Right lobe of liver (tissue), 6 donors: ENCODE results near the gene GEMIN4. TPM values are rescaled to one million over a fixed set of nuclear protein-coding genes. Genes with fewer than 3 reads are reported as not detected.
"Not testable (repeated sequence)": the region's sequence is repeated elsewhere in the genome, so short reads cannot be mapped to it uniquely, and the experiment has no call there.

Experiments
- ATAC-seq, 4 donors: fragments of 200-7000 bp; cut with Tn5 transposase; one replicate each; pipeline ENCODE4 v1.9.1; 2020; ENCODE audit warnings: mild to moderate bottlenecking in 4 of 4, moderate library complexity in 4 of 4
- DNase-seq, 3 donors: peaks; one replicate each; pipeline ENCODE4 v3.0.0-alpha.2; 2020
- H3K27ac ChIP-seq, 3 donors: fragments of 200-600 bp; one replicate each; pipeline ENCODE4 v1.8.0; 2022
- H3K27me3 ChIP-seq, 2 donors: fragments of 200-600 bp; one replicate each; pipeline ENCODE4 v1.8.0; 2022
- H3K36me3 ChIP-seq, 4 donors: fragments of 200-600 bp; sonication (generic) in 1 of 4; one replicate each; pipeline versions ENCODE4 v1.5.1 to v1.8.0; 2017 to 2022; ENCODE audit warnings: control low read depth in 1 of 4
- H3K4me1 ChIP-seq, 4 donors: fragments of 200-600 bp; sonication (generic) in 1 of 4; one replicate each; pipeline versions ENCODE4 v1.5.1 to v1.8.0; 2017 to 2022; ENCODE audit warnings: control low read depth in 1 of 4
- H3K4me3 ChIP-seq, 3 donors: fragments of 200-600 bp; one replicate each; pipeline ENCODE4 v1.8.0; 2022
- H3K9me3 ChIP-seq, 4 donors: fragments of 200-600 bp; sonication (generic) in 1 of 4; one replicate each; pipeline versions ENCODE4 v1.5.1 to v1.8.0; 2017 to 2022; ENCODE audit warnings: control low read depth in 1 of 4
- POLR2A ChIP-seq: fragments of 450-650 bp; IDR thresholded peaks from one replicate; pipeline ENCODE4 v1.6.1; 2017; ENCODE audit warnings: antibody characterized with exemption, mild to moderate bottlenecking
- WGBS: methylation state at CpG from one replicate; pipeline ENCODE4 v1.1.6; 2018; ENCODE audit warnings: low coverage, low lambda C conversion rate; ENCODE audit not compliant: insufficient coverage; ENCODE audit errors: missing lambda C conversion rate; 5-methylcytosine and 5-hydroxymethylcytosine counted together
- intact Hi-C, 2 donors: fragments of 100-400 bp; cut with DNase I; formaldehyde crosslinking; loops; one replicate each; pipeline versions ENCODE4 v1.11.2 to v1.14.1; 2022
- total RNA-seq, 6 experiments: library from RNA; depleted of rRNA in 2 of 6; stranded (reverse); fragments of >200 nt in 2 of 6; fragmentation: NEBNext Ultra II Directional in 3 of 6; extraction: Animal tissue kit (Norgen Biotek cat#: 25700) in 3 of 6; gene quantifications; one replicate each; pipeline versions ENCODE4 v1.1.0 to v1.2.4, GENCODE V29; 2016 to 2023
- TF ChIP-seq, protein P1 (sequence below), 4 donors: fragments of 200-600 bp in 3 of 4; fragments of 450-650 bp in 1 of 4; IDR thresholded peaks; one replicate each; pipeline versions ENCODE4 v1.5.1 to v1.8.0; 2016 to 2022; ENCODE audit warnings: antibody characterized with exemption in 4 of 4, mild to moderate bottlenecking in 2 of 4
- donor health status: DM: no; HTN: yes; CAD: no.
- donor health status: DM: no; HTN: no; CAD: no.
- donor health status: DM: no; HTN: no; CAD: no.
- donor health status: DM: no; HTN: yes; CAD: no.
- donor health status: DM: no; HTN: yes; CAD: no.

GEMIN4 gene
- total RNA-seq, 6 experiments from 2014 or later = 7.1 to 10.1 (median 8.0) TPM

DNA sequence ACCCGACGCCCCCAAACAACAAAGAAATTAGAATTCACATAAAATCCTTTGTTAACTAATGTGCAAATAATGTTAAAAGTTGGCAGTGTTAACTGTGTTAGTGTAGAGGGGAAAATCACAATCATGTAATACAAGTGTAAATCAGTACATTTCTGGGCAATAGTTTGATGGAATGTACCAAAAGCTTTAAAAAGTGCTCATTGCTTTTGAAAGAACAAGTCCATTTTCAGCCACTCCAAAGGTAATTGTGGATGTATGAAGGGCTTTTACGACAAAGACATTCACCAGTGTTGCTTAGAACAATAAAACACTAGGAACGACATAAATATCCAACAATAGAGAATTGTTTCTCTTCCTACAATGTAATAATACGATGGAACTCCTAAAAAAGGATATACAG is 21.0 kb upstream of the GEMIN4 start:
- H3K9me3 ChIP-seq = no peaks in the 10 kb centered on the region
- no peak overlapping the region for H3K27ac ChIP-seq
- no peak for DNase-seq
- no peak for TF ChIP-seq POLR2A
- TF ChIP-seq, protein P1, sequence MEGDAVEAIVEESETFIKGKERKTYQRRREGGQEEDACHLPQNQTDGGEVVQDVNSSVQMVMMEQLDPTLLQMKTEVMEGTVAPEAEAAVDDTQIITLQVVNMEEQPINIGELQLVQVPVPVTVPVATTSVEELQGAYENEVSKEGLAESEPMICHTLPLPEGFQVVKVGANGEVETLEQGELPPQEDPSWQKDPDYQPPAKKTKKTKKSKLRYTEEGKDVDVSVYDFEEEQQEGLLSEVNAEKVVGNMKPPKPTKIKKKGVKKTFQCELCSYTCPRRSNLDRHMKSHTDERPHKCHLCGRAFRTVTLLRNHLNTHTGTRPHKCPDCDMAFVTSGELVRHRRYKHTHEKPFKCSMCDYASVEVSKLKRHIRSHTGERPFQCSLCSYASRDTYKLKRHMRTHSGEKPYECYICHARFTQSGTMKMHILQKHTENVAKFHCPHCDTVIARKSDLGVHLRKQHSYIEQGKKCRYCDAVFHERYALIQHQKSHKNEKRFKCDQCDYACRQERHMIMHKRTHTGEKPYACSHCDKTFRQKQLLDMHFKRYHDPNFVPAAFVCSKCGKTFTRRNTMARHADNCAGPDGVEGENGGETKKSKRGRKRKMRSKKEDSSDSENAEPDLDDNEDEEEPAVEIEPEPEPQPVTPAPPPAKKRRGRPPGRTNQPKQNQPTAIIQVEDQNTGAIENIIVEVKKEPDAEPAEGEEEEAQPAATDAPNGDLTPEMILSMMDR (IDR thresholded peaks at IDR 0.05) = no peak
- no peaks in the 10 kb centered on the region for H3K4me1 ChIP-seq
- no peak for ATAC-seq
- H3K27me3 ChIP-seq = no peaks in the 10 kb centered on the region
- peaks cover 2 to 72% (median 29%) of the 10 kb centered on the region in 4 donors for H3K36me3 ChIP-seq
- no peak overlapping the region for H3K4me3 ChIP-seq
- 79% methylated on average over 5 of the region's 5 CpGs for WGBS
- intact Hi-C loops = no loop called here

DNA sequence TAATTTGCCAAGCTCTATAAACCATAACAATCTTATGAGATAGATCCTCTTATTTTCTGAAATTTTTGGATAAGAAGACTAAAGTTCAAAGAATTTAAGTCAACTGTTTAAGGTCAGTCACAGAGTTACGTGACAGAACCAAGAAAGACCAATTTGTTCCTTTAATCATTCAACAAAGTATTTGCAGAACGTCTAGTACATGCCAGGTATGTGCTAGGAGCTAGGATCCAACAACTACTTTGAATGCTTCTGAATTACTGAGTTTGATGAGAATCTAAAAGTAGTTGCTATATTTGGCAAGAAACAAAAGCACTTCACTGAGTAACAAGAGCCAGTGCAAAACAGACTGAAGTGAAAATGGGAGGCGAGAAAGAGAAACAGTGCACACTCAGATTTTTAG is 15.0 kb upstream of the GEMIN4 start:
- TF ChIP-seq, protein P1 (IDR thresholded peaks at IDR 0.05) = no peak
- no peak for TF ChIP-seq POLR2A
- no peak overlapping the region for H3K27ac ChIP-seq
- H3K4me1 ChIP-seq = no peaks in the 10 kb centered on the region
- intact Hi-C loops = no loop called here
- peaks cover 5 to 47% (median 19%) of the 10 kb centered on the region in 4 donors for H3K36me3 ChIP-seq
- no peak for DNase-seq
- no peaks in the 10 kb centered on the region for H3K27me3 ChIP-seq
- no peak overlapping the region for H3K4me3 ChIP-seq
- WGBS = 55% methylated on average over 2 of the region's 3 CpGs
- H3K9me3 ChIP-seq = no peaks in the 10 kb centered on the region
- no peak for ATAC-seq

DNA sequence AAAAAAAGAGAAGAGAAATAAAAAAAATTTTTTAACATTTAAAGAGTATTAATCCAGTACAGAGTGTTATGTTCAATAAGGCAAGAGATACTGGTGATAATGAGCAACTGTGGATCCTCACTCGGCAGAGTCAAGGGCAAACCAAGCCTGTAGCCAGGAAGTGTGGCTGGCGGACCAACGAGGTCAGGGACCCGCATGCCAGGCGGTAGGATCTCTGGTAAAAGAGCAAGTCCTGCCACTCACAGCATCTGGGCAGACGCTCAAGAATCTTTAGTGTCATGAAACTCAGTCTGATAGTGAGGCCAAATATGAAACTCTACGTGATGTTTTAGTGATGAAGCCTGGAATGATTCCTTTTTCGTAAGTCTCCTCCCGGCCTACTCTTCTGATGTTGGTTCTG is 8.3 kb upstream of the GEMIN4 start:
- DNase-seq = no peak
- no peak for ATAC-seq
- 58% methylated on average over 6 of the region's 9 CpGs for WGBS

DNA sequence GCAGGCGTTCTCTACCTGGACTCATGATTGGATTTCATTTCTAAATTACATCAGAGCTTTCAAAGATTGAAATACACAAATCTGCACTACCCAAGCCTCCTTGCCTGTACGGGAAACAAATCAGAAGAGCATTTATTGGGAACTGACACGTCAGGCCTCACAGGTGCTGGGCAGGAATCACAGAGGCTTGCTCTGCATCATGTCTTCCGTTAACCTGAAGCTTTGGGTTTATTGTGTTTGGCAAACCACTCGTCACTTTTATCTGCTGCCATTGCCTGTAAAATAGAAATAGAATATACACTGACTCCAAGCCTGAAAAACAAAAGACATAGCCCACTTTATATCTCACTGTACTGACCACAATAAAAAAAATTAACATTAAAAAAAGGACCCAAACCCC is 7.9 kb upstream of the GEMIN4 start:
- Histone ChIP-seq H3K36me3 (peaks cover 0 to 32% (median 4%) of the 10 kb centered on the region in 4 donors), H3K4me1 (no peaks in the 10 kb centered on the region)

More for the DNA sequence above, 8.3 kb upstream of the GEMIN4 start:
- peaks cover 0 to 36% (median 4%) of the 10 kb centered on the region in 4 donors for H3K36me3 ChIP-seq
- no peak overlapping the region for H3K4me3 ChIP-seq
- no peaks in the 10 kb centered on the region for H3K4me1 ChIP-seq
- no peak overlapping the region for H3K27ac ChIP-seq
- H3K9me3 ChIP-seq = no peaks in the 10 kb centered on the region
- H3K27me3 ChIP-seq = no peaks in the 10 kb centered on the region
- TF ChIP-seq, protein P1 (IDR thresholded peaks at IDR 0.05) = no peak
- TF ChIP-seq POLR2A = no peak
- intact Hi-C loops = no loop called here

DNA sequence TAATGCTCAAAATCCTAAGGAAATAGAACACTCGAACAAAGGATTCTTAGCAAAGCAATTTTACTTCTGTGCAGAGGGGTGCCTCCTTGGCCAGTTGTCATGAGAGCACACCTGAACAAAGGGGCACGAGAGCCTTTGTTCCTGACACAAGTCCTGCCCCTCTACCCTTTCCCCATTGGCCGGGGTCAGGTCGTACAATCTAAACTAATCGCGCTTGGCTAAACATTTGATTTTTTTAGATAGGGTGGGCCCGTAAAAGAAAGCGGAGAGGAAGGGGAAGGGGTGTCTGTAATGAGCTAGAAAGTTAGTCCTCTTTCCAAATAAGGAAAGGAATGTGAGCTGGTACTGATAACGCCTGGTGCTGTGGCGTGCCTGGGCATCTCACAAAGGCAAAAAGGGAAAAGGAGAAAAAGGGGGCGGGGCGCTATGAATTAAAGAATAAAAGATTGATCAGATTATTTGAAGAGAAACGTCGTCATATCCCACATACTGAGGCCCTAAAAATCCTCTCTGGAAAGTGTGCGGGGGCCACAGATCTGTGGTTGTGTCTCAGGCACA is 4.0 kb upstream of the GEMIN4 start:
- ATAC-seq, H3K9me3 ChIP-seq, H3K27me3 ChIP-seq, H3K27ac ChIP-seq, DNase-seq, H3K4me1 ChIP-seq, H3K4me3 ChIP-seq, intact Hi-C loops: not testable (repeated sequence)
- WGBS = 80% methylated on average over 8 of the region's 15 CpGs
- peaks cover 0 to 20% (median 3%) of the 10 kb centered on the region in 4 donors for H3K36me3 ChIP-seq

More for the DNA sequence above, 7.9 kb upstream of the GEMIN4 start:
- intact Hi-C loops = no loop called here
- Histone ChIP-seq H3K27me3 (no peaks in the 10 kb centered on the region), H3K27ac (no peak overlapping the region), H3K4me3 (no peak overlapping the region), H3K9me3 (no peaks in the 10 kb centered on the region)
- 90% methylated on average over 5 of the region's 5 CpGs for WGBS
- TF ChIP-seq, protein P1 (IDR thresholded peaks at IDR 0.05) = no peak
- no peak for TF ChIP-seq POLR2A
- ATAC-seq (no peak), DNase-seq (no peak)

DNA sequence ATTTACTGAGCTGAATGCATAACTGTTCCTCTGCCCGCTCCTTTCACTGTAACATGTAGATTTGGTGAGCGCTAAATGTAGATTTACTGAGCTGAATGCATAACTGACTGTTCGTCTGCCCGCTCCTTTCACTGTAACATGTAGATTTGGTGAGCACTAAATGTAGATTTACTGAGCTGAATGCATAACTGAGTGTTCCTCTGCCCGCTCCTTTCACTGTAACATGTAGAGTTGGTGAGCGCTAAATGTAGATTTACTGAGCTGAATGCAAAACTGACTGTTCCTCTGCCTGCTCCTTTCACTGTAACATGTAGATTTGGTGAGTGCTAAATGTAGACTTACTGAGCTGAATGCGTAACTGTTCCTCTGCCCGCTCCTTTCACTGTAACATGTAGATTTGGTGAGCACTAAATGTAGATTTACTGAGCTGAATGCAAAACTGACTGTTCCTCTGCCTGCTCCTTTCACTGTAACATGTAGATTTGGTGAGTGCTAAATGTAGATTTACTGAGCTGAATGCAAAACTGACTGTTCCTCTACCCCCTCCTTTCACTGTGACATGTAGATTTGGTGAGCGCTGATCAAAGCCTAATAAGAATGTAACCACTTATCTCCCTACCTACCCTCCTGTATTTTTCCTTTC is 3.4 kb upstream of the GEMIN4 start:
- ATAC-seq, H3K9me3 ChIP-seq, intact Hi-C loops, H3K4me3 ChIP-seq, DNase-seq, H3K27me3 ChIP-seq, H3K27ac ChIP-seq: not testable (repeated sequence)
- Histone ChIP-seq H3K4me1 (peaks cover 0 to 10% (median 4%) of the 10 kb centered on the region in 4 donors), H3K36me3 (peaks cover 0 to 19% (median under 1%) of the 10 kb centered on the region in 4 donors)
- 76% methylated on average over 5 of the region's 9 CpGs for WGBS
